KBM-7 (cell line): Measurements from ENCODE around the gene UNK.
"Not testable (repeated sequence)": the region's sequence is repeated elsewhere in the genome, so short reads cannot be mapped to it uniquely, and the experiment has no call there.

Source experiments
- DNase-seq: peaks from one replicate; pipeline ENCODE4 v3.0.0-alpha.2; 2015
- in situ Hi-C: fragments of 300-500 bp; cut with MboI; formaldehyde crosslinking; loops from 2 replicates; pipeline ENCODE4 v1.14.3; 2020; ENCODE audit warnings: low sequenced_read_pairs, low pct_unique_long_range_greater_than_20kb, mixed read lengths

The UNK gene

GRCh38 chr17:75842963-75843576 is 58.5 kb downstream of the UNK start:
- DNase-seq, result no peak

DNA sequence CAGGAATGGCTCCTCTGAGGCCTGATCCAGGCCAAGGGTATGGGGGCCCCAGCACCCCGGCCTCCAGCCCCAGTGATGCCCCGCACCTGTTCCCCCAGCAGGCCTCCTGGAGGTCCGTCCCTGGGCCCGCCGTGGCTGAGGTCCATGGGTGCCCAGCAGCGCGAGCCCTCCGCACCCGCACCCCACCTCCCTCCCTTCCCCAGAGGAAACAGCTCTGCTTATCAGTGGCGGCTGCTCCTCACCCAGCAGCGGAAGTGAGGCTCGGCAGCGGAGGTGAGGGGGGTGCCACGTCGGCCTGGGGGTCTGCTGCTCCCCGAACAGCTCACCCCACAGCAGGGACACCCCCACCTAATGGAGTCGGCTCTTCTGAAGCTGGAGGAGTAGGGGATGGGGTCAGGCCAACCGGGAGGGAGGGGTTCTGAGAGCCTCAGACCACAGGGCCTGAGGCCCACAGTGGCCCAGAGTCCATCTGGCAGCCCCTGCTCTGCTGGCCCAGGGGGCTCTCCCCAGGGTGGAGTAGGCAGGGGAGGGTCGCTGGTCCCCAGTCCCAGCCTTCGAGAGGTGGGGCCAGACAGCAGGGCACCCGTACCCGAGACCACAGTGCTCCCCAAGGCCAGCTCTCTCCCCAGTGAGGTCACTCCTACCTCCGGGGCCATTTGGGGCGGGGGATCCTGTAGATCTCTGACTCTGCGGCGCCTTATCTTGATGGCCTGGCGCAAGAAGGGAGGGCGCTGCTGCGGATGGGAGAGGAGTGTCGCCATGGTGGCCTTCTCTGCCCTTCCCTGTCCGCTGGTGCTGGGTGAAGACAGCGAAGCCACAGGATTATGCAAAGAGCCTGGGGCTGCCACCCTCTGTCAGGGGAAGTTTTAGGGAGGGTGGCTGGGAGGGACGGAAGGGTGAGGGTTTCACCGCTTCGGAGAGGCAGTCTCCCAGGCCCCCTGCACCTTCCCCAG is 59.2 kb downstream of the UNK start, which contains the start of gene UNC13D:
Gene UNC13D (minus strand): TSS at position 828 of the 953 bp plus-strand sequence. CDS start 67 bp downstream, at position 761.
- peak; percentile 50 for DNase-seq
- in situ Hi-C loops, result no loop called here

More at GRCh38 chr17:75842963-75843576, 58.5 kb downstream of the UNK start:
- in situ Hi-C loops, result no loop called here

GRCh38 chr17:75844530-75845057 is 60.0 kb downstream of the UNK start:
- DNase-seq, result no peak
- in situ Hi-C loops, result no loop called here

DNA sequence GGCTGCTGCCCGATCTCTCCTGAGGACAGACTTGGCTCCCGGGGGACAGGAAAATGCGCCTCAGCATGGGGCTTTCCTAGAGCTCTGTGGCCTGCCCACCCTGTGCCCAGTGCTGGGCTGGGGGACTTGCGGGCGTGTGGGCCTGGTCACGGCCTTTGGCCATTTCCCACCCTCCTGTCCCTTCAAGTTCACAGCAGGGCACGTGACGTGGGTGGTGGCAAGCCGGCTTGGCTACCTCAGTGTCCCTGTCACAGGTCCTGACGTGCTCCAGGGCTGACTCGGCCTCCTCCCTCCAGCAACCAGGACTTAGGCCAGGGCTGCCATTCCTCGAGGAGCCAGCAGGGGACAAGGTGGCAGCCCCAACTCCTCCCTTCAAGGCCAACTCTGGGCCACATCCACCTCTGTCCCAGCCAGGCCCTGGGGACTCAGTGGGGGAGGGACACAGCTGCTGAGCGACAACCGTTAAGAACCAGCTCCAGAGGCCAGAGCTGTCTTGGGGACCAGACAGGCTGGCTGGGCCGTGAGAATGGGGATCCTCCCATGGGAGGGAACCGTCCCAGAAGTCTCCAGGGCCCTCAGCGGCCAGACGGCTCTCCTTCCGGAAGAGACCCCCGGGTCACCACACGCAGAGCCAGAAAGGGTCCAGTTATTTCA is 60.6 kb downstream of the UNK start:
- peak; percentile 95 for DNase-seq
- in situ Hi-C loops, result no loop called here

- DNase-seq, result no peak
- in situ Hi-C loops, result no loop called here
Observed at GRCh38 chr17:75845933-75846691, 61.5 kb downstream of the UNK start.

GRCh38 chr17:75846692-75847613 is 62.3 kb downstream of the UNK start:
- no peak for DNase-seq
- in situ Hi-C loops, result no loop called here

- no peak for DNase-seq
- in situ Hi-C loops, result no loop called here
Observed at GRCh38 chr17:75847614-75848522, 63.3 kb downstream of the UNK start.

DNA sequence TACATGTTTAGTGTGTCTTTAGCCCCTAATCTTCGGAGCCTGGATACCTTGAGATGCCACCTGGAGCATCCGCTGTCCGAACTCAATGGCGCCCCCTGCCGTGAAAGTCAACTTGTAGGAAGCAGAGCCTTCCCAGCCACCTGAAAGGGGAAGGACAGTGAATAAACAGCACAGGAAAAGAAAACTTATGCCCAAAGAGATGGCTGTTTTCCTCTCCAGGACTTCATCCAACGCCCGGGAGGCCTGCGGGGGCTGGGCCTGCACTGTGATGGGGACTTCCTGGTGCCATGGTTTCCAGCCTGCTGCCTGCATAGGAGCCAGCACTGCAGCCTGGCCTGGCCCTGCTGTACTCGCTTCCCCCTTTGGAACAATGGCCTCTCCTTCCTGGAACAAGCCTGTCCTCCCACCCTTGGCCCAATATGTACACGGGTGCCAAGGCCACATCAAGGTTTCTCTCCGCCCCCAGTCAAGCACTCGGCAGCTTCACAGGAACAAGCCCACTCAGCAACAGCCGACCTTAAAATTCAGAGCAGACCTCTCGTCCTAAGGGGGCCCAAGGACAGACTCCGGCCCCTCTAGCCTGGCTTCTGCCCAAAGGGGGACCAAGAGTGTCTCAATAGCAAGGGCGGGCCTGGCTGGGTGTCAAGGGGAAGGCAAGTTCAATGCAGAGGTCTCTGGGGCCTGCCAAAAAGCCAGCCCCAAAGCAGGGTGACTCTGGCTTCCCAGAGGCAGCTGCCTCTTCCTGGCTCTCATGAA is 64.1 kb downstream of the UNK start:
- in situ Hi-C loops, result no loop called here
- peak; percentile 83 for DNase-seq

DNA sequence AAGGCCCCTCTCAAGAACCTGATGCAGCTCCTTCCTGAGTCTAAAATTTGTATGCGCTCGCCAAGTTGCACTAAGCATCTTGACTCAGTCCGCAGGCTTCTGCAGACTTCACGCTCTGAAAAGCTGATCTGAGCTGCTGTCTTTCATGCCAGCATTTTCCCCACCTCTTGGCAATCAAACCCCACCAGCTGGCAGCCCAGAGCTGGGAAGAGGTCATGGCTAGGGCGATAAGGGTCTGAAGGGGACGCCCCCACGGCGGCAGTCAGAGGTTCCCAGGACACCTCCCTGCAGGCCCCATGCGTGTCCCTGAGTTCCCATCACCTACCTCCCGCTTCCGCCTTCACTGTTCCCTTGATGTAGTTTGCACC is 64.7 kb downstream of the UNK start:
- no peak for DNase-seq
- in situ Hi-C loops, result no loop called here

DNA sequence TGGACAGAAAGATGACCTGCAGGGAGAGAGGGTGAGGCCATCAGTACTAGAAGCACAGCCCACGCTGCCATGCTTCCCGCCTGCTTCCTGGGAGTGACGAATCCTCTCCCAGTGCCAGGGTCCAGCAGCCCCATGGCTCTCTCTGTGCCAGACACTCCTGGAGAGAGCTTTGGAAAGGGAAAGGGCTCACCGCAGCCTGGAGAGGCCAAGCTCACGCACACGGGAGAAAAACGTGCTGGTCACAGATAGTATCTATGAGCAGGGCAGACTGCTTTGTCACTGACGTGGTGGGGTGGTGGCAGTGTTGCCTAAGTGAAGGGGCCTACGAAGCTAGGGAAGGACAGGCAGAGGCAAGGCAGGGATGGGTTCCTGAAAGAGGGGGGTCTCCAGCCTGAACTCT is 65.1 kb downstream of the UNK start:
- no peak for DNase-seq
- in situ Hi-C loops, result no loop called here

DNA sequence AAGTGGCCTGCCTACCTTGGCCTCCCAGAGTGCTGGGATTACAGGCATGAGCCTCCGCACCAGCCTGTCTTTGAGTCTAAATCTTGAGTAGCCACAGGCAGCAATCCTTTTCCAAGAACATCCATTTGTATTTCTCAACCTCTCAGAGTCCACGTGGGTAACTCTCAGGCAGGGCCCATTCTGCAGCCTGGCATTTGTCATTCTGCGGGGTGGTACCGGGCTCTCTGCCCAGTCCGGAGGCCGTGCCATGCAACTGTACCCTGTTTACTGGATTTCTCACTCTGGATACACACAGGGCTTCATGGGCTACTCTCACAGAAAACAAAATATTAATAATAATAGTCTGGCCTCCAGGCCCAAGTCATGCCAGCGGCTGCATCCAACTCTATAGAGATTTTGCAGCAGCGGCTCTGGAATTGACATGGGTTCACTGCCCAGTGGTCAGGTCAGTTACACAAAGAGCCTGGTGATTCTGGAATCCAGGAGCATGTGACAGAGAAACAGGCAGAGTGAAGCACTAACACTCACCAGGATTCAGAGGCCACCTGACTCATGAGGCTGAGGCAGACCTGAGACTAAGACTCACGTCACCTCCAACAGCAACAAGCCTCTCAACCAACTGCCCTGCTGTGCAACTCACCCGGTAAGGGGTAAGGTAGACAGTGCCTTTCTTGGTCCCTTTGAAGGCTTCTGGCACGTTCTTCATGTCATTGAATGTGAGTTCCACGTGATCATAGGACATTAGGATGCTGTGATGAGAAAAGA is 66.5 kb downstream of the UNK start:
- DNase-seq, result no peak

GRCh38 chr17:75851693-75851991 is 67.0 kb downstream of the UNK start:
- in situ Hi-C loops, DNase-seq: not testable (repeated sequence)

More for the DNA sequence above, 66.5 kb downstream of the UNK start:
- in situ Hi-C loops, result no loop called here

GRCh38 chr17:75853433-75853832 is 68.8 kb downstream of the UNK start:
- in situ Hi-C loops, result no loop called here
- no peak for DNase-seq

DNA sequence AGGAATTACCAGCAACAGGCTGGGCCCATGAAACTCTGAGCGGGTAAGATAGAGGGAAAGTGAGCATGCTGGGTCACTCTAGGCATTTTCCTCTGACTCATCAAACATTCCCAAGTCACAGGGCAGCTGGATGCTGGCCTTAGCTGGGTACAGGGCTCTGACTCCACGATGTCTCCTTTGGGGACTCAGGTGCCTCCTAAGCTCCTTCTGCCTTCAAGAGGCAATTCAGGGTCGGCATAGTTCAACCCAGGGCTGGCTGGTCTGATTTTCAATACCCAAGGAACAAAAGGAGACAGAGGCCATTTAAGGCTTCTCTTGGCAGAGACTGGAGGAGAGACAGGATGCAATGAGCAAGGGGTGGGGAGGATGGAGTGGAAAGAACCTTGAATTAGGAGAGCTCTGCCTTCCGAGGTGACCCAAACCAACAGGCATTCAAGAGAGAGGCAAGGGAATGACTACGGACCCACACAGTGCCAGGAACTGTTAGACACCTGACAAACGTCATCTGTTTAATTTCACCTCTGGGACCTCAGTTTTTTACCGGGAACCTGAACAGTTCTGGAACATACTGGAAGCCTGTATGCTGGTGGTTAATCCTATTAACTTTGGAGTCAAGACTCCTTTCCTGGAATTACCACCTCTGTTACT is 69.6 kb downstream of the UNK start:
- no peak for DNase-seq
- in situ Hi-C loops, result no loop called here

DNA sequence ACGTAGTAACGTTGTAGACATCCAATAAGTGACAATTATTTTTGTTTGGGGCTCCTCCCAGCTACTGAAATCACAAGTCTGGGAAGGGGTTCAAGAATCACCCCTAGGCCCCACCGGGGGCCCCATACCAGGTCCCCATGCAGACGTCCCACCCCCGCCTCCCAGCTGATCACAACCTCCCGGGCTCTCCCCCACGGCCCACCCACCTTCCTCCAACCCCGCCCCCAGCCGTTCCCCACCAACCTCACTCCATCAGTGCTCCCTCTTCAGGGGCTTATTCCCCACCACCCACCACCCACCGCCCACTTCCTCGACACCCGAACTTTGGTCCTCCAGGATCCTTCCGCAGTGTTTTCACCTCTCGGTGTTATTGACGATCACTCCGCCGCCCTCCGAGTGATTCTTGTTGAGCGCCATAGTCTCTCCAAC is 70.3 kb downstream of the UNK start:
- in situ Hi-C loops, result no loop called here
- no peak for DNase-seq
